ENCODE data around the gene ZNF701.

DNA sequence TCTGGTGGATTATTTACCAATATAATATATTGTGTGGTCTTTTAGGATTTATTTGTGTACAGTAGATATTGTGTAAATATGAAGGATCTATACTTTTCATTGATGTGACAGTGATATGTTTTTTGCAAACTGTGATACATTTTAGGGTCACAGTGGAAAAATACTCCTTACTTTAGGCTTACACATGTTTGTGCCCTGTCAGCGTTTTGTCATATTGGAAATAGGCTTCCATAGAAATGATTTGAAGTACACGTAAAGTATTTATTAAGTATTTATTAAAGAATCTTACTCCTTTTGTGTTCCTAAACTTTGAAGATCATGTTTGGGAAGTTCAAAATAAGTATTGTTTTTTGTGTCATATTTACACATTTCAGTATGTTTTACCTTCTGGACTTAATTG lies 37.6 kb upstream of the ZNF701 start:
- TF ChIP-seq CTCF (IDR thresholded peaks at IDR 0.05) (no peak), POLR2A (IDR thresholded peaks at IDR 0.05) (no peak)
